HCT116 (cell line): ENCODE results near the gene AFDN. TPM values are rescaled to one million over a fixed set of nuclear protein-coding genes. Genes with fewer than 3 reads are reported as not detected.

Source experiments
- ATAC-seq: fragments of 200-7000 bp; cut with Tn5 transposase; 2 replicates; pipeline ENCODE4 v1.9.1; 2020; ENCODE audit warnings: mild to moderate bottlenecking, moderate library complexity
- BruUV-seq: library from RNA; stranded (reverse); fragments of 400-500 nt; replicated peaks from 2 replicates; lab custom pipeline; 2021; lab: Mats Ljungman, UMichigan
- CTCF ChIA-PET: fragments of 300-600 bp; sonication (Branson Sonifier 250); formaldehyde crosslinking; loops from one replicate; lab custom pipeline; 2021; ENCODE audit warnings: antibody characterized with exemption; lab: Charles Lee
- POLR2A ChIA-PET: fragments of 300-600, 350-600 bp; sonication (Branson Sonifier 250); formaldehyde crosslinking; loops from one replicate; lab custom pipeline; 2021; ENCODE audit warnings: antibody characterized with exemption; lab: Charles Lee
- RAD21 ChIA-PET, 2 experiments: fragments of 300-600 bp; sonication (Branson Sonifier 250); formaldehyde crosslinking; loops; one replicate each; lab custom pipeline; 2023; ENCODE audit warnings: low total read pairs in 2 of 2; ENCODE audit not compliant: uncharacterized antibody in 2 of 2, unreplicated experiment in 2 of 2, low non-redundant PET in 1 of 2; lab: Charles Lee
- DNase-seq: peaks from one replicate; pipeline ENCODE4 v3.0.0-alpha.2; 2010; ENCODE audit warnings: low read depth, low spot score
- H2AFZ ChIP-seq: fragments of 200-600 bp; shearing (Covaris generic), sonication (generic); 2 replicates; pipeline ENCODE4 v1.6.1; 2017; ENCODE audit warnings: low read depth, mixed run types, mixed read lengths, antibody characterized with exemption, low read length; ENCODE audit not compliant: poor library complexity, severe bottlenecking
- H3K27ac ChIP-seq: 2 replicates; pipeline ENCODE4 v1.5.1; 2012; ENCODE audit warnings: low read depth, low read length
- H3K27me3 ChIP-seq: fragments of 200-600 bp; sonication (generic); 2 replicates; pipeline ENCODE4 v1.6.1; 2016; ENCODE audit warnings: mixed run types, low read length, mixed read lengths; ENCODE audit not compliant: insufficient read depth
- H3K36me3 ChIP-seq, 2 experiments: fragments of 200-500 bp in 1 of 2; fragments of 200-600 bp in 1 of 2; sonication (Bioruptor generic) in 1 of 2; sonication (generic) in 1 of 2; 2 replicates each; pipeline versions ENCODE4 v1.5.1 to v1.6.1; 2014 to 2016; ENCODE audit warnings: low read length in 2 of 2, inconsistent platforms in 1 of 2, mixed read lengths in 1 of 2, mixed run types in 1 of 2; ENCODE audit not compliant: insufficient read depth in 2 of 2, control insufficient read depth in 1 of 2
- H3K4me1 ChIP-seq, 2 experiments: fragments of 200-600 bp in 1 of 2; sonication (generic) in 1 of 2; 2 replicates each; pipeline versions ENCODE4 v1.5.1 to v1.6.1; 2012 to 2017; ENCODE audit warnings: low read length in 2 of 2, inconsistent platforms in 1 of 2, mild to moderate bottlenecking in 1 of 2, mixed read lengths in 1 of 2, mixed run types in 1 of 2, moderate library complexity in 1 of 2; ENCODE audit not compliant: insufficient read depth in 2 of 2, control insufficient read depth in 1 of 2
- H3K4me2 ChIP-seq: fragments of 200-600 bp; sonication (generic); 2 replicates; pipeline ENCODE4 v1.6.1; 2017; ENCODE audit warnings: mixed run types, low read length, mixed read lengths
- H3K4me3 ChIP-seq, 2 experiments: fragments of 200-600 bp in 1 of 2; sonication (generic) in 1 of 2; replicated peaks in 1 of 2; 2 replicates each; pipeline ENCODE4 v1.5.1; 2011 to 2016; ENCODE audit warnings: low read length in 2 of 2, control low read depth in 1 of 2, low read depth in 1 of 2, mild to moderate bottlenecking in 1 of 2, mixed read lengths in 1 of 2, mixed run types in 1 of 2
- H3K79me2 ChIP-seq: fragments of 200-600 bp; sonication (generic); 2 replicates; pipeline ENCODE4 v1.6.1; 2017; ENCODE audit warnings: mild to moderate bottlenecking, mixed run types, low read length, moderate library complexity, mixed read lengths; ENCODE audit not compliant: insufficient read depth
- H3K9ac ChIP-seq: fragments of 200-600 bp; sonication (generic); 2 replicates; pipeline ENCODE4 v1.6.1; 2016; ENCODE audit warnings: low read length, mixed read lengths
- H3K9me2 ChIP-seq: fragments of 200-600 bp; sonication (generic), shearing (Covaris generic); 2 replicates; pipeline ENCODE4 v1.6.1; 2017; ENCODE audit warnings: mixed run types, mild to moderate bottlenecking, moderate library complexity; ENCODE audit not compliant: insufficient read depth
- H3K9me3 ChIP-seq, 2 experiments: fragments of 200-500 bp in 1 of 2; fragments of 200-600 bp in 1 of 2; sonication (Bioruptor generic) in 1 of 2; sonication (generic) in 1 of 2; 2 replicates each; pipeline ENCODE4 v1.6.1; 2014 to 2017; ENCODE audit warnings: low read length in 2 of 2, mixed read lengths in 2 of 2, inconsistent platforms in 1 of 2, low read depth in 1 of 2, mild to moderate bottlenecking in 1 of 2, mixed run types in 1 of 2, moderate library complexity in 1 of 2; ENCODE audit not compliant: control insufficient read depth in 1 of 2, insufficient read depth in 1 of 2
- H4K20me1 ChIP-seq: fragments of 200-600 bp; sonication (generic), shearing (Covaris generic); 2 replicates; pipeline ENCODE4 v1.6.1; 2017; ENCODE audit warnings: mixed run types, mild to moderate bottlenecking, moderate library complexity; ENCODE audit not compliant: insufficient read depth
- POLR2A ChIP-seq: IDR thresholded peaks from 2 replicates; pipeline ENCODE4 v1.7.0; 2011; ENCODE audit warnings: borderline replicate concordance; ENCODE audit not compliant: insufficient read depth, insufficient read length; ENCODE audit errors: extremely low read depth
- REST ChIP-seq: IDR thresholded peaks from 2 replicates; pipeline ENCODE4 v1.6.1; 2012; ENCODE audit warnings: low read depth
- SRF ChIP-seq: IDR thresholded peaks from 2 replicates; pipeline ENCODE4 v1.6.1; 2012; ENCODE audit warnings: low read depth
- TCF7L2 ChIP-seq: IDR thresholded peaks from 2 replicates; pipeline ENCODE4 v1.7.0; 2011; ENCODE audit warnings: borderline replicate concordance, inconsistent platforms; ENCODE audit not compliant: insufficient read depth, insufficient read length; ENCODE audit errors: extremely low read depth
- YY1 ChIP-seq: IDR thresholded peaks from 2 replicates; pipeline ENCODE4 v1.6.1; 2011; ENCODE audit warnings: low read length, low read depth, moderate library complexity, mild to moderate bottlenecking; ENCODE audit not compliant: insufficient replicate concordance; ENCODE audit errors: extremely low read depth
- intact Hi-C: fragments of 100-400 bp; cut with micrococcal nuclease; formaldehyde crosslinking; loops from 2 replicates; pipeline ENCODE4 v1.10.0; 2022
- total RNA-seq: library from RNA; stranded (reverse); gene quantifications from one replicate; pipeline ENCODE4 v1.2.1, GENCODE V29; 2021; ENCODE audit not compliant: unreplicated experiment
- TF ChIP-seq, protein P1 (sequence below): IDR thresholded peaks from 2 replicates; pipeline ENCODE4 v1.6.1; 2012
- TF ChIP-seq, protein P2 (sequence below): IDR thresholded peaks from 2 replicates; pipeline ENCODE4 v1.6.1; 2011; ENCODE audit warnings: mild to moderate bottlenecking, low read length, moderate library complexity; ENCODE audit not compliant: insufficient replicate concordance; ENCODE audit errors: extremely low read depth

AFDN gene
- total RNA-seq, 1 experiment from 2014 or later, result 59.4 TPM

- Histone ChIP-seq H2AFZ (no peak overlapping the region), H3K4me1 (peaks cover 14 to 16% of the 10 kb centered on the region in 2 experiments), H3K27me3 (peaks cover 42% of the 10 kb centered on the region), H3K9me2 (no peaks in the 10 kb centered on the region), H3K36me3 (no peaks in the 10 kb centered on the region), H3K79me2 (no peaks in the 10 kb centered on the region), H3K9me3 (no peaks in the 10 kb centered on the region), H3K4me3 (no peak overlapping the region), H3K4me2 (no peak overlapping the region), H3K27ac (no peak overlapping the region)
- ATAC-seq, result no peak
- no TSS peak for BruUV-seq
- TF ChIP-seq POLR2A (no peak), SRF (no peak), TCF7L2 (no peak), YY1 (no peak), REST (no peak)
- TF ChIP-seq, protein P1, sequence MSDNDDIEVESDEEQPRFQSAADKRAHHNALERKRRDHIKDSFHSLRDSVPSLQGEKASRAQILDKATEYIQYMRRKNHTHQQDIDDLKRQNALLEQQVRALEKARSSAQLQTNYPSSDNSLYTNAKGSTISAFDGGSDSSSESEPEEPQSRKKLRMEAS, result no peak
- TF ChIP-seq, protein P2, sequence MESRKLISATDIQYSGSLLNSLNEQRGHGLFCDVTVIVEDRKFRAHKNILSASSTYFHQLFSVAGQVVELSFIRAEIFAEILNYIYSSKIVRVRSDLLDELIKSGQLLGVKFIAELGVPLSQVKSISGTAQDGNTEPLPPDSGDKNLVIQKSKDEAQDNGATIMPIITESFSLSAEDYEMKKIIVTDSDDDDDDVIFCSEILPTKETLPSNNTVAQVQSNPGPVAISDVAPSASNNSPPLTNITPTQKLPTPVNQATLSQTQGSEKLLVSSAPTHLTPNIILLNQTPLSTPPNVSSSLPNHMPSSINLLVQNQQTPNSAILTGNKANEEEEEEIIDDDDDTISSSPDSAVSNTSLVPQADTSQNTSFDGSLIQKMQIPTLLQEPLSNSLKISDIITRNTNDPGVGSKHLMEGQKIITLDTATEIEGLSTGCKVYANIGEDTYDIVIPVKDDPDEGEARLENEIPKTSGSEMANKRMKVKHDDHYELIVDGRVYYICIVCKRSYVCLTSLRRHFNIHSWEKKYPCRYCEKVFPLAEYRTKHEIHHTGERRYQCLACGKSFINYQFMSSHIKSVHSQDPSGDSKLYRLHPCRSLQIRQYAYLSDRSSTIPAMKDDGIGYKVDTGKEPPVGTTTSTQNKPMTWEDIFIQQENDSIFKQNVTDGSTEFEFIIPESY, result no peak
- TF ChIP-seq, all 23 proteins: peak for 0
- RAD21 ChIA-PET, result no interaction called here
- no peak overlapping the region for H3K9ac ChIP-seq
- CTCF ChIA-PET, result no interaction called here
- POLR2A ChIA-PET, result no interaction called here
- no peak for DNase-seq
- intact Hi-C loops, result no loop called here
- no peaks in the 10 kb centered on the region for H4K20me1 ChIP-seq
Measured at GRCh38 chr6:168004023-168004422, 177.3 kb downstream of the AFDN start.
